Gastrocnemius medialis (tissue), 4 donors: Measurements from ENCODE around the gene NRN1L.

Experiments used
- CTCF ChIP-seq, 5 experiments: fragments of 450-650 bp in 3 of 5; fragments of 200-600 bp in 2 of 5; sonication (generic) in 2 of 5; IDR thresholded peaks in 4 of 5; conservative IDR thresholded peaks in 1 of 5; 1 replicate in 4 of 5; 2 replicates in 1 of 5; pipeline ENCODE4 v1.5.1; 2016 to 2019; ENCODE audit warnings: antibody characterized with exemption in 5 of 5, mild to moderate bottlenecking in 3 of 5, moderate library complexity in 3 of 5
- POLR2A ChIP-seq, 2 donors: fragments of 450-650 bp; IDR thresholded peaks; one replicate each; pipeline ENCODE4 v1.6.1; 2017; ENCODE audit warnings: antibody characterized with exemption in 2 of 2, mild to moderate bottlenecking in 2 of 2, moderate library complexity in 2 of 2

GRCh38 chr16:67897231-67897630, 12.5 kb downstream of the NRN1L start:
- TF ChIP-seq CTCF (IDR thresholded peaks at IDR 0.05 in 4 of 5, conservative IDR thresholded peaks at IDR 0.05 in 1 of 5), result no peak
- TF ChIP-seq POLR2A (IDR thresholded peaks at IDR 0.05), result no peak
